Activated T-cell treated with anti-CD3 and anti-CD28 coated beads, Interleukin-2, amount 50 U/mL, for 48 hours (primary cell): ENCODE results near the gene ECSCR.

Source experiments
- DNase-seq, 2 experiments: peaks; one replicate each; pipeline ENCODE4 v3.0.0-alpha.2; 2020

ECSCR gene

DNA sequence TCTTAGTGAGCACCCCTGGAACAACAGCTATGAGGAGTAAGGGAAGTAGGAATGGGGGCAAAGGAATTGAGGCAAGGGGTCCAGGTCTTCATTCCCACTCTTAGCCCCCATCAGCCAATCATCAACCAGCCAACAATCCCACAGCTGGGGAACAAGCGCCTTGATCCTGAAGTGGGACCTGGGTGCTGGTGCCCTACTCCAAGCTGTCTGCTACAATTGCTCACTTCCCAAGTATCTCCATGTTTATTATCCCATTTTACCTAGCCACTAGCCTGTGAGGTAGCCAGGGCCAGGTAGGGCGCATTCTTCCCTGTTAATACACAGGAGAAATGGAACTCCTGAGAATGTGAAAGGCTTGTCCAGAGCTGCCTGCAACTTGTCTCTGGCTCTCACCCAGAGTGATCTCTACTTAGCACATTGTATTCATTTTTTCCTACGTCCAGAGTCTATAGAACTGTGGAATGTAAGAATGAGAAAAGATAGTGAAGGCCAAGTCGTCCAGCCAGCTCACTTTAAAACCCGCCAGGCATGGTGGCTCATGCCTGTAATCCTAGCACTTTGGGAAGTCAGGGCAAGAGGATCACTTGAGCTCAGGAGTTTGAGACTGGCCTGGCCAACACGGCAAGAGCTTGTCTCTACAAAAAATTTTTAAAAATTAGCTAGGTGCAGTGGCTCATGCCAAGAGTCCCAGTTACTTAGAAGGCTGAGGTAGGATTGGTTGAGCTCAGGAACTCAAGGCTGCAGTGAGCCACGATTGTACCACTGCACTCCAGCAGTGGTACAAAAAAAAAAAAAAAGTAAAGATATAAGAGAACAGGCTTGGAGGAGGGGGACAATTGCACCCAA lies 17.0 kb downstream of the ECSCR start:
- no peak for DNase-seq

- peak in 1 of 2 experiments; percentile 31 for DNase-seq
These were observed 18.6 kb downstream of the ECSCR start for GRCh38 chr5:139443831-139444453.

DNA sequence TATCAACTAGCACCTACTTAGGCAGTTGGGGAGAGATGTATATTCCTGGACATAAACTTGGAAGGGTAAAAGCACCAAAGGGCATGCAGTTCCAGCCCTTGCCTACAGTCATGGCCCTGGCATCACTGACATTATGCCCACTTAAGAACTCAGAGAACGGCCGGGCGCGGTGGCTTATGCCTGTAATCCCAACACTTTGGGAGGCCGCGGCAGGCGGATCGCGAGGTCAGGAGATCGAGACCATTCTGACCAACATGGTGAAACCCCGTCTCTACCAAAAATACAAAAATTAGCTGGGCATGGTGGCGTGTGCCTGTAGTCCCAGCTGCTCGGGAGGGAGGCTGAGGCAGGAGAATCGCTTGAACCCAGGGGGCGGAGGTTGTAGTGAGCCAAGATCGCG lies 22.1 kb downstream of the ECSCR start:
- peak in 1 of 2 experiments; percentile 16 for DNase-seq

DNA sequence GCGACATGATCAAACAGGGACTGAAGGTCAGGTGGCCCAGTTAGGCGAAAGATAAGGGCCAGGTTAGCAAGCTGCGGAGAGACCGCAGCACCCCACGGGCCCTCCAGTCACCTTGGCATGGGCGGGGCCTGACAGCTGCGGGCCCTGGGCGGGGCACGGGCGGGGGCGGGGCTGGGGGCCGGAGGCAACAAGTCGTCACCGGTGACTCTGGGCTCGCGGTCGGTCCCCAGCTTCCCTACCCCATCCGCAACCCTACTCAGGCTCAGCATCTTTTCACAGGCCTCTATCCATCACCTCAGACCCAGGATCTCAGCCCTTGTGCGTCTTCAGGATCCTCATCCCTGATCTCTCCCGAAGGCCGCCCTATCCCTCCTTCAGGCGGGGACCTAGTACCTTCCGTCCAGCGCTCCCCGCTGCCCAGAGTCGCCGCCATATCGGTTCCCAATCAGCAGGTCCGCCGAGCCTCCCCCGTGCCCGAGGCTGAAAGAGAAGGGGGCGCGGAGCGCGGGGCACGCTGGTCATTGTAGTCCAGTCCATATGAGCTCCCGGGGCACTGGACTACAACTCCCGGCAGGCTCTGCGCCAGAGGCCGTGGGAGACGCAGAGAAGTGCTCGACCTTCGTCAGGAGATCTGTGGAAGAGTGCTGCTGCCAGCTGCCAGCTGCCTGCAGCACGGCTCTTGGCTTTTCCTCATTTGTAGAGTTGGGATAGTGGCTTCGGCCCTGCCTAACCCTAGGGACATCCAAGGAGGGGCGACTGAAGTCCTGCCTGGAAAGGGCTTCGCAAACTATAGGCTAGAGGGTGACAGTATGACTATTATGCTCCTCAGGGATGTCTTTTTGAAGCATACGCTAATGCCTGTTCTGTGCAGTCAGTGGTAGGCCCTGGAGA lies 23.3 kb downstream of the ECSCR start, which contains the start of gene DNAJC18:
Gene DNAJC18, minus strand, starts transcription at position 513 of the 891 bp plus-strand sequence. Its CDS starts 80 bp downstream, at position 433.
- DNase-seq = peak; percentile 94 to 96

- no peak for DNase-seq
These were observed 23.9 kb downstream of the ECSCR start for GRCh38 chr5:139438707-139439012.

- no peak for DNase-seq
These were observed 26.9 kb downstream of the ECSCR start for GRCh38 chr5:139435676-139436075.

GRCh38 chr5:139431706-139432105 lies 30.8 kb downstream of the ECSCR start:
- no peak for DNase-seq

- DNase-seq = no peak
These were observed 32.5 kb downstream of the ECSCR start for GRCh38 chr5:139430015-139430414.

DNA sequence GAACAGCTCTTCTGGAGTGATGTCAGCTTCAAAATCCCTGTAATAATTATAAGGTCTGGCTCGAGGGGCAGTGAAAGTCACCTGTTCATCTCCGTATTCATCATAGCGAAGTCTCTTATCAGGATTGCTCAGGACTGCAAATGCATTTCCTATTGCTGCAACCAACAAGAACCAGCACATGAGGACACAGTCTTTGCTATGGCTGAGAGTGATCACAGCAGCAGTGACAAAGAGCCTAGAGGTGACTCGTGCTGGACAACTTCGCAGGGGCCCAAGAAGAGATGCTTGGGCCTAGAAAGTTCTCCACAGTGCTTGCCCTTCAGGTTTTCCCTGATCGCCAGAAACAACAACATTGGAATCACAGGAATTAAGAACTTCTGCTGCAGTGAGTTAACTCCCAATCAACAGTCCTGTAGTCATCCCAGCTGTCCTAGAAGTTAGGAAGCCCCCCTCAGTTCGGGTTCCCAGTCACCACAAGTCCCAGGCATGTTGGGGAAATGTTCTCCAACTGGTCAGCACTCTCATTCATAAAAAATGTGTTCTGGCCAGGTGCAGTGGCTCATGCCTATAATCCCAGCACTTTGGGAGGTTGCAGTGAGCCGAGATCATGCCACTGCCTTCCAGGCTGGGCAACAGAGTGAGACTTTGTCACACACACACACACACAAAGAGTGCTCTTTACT lies 36.2 kb downstream of the ECSCR start:
- no peak for DNase-seq

- DNase-seq = no peak
These were observed 37.0 kb downstream of the ECSCR start for GRCh38 chr5:139425497-139425896.

- DNase-seq = no peak
These were observed 40.1 kb downstream of the ECSCR start for GRCh38 chr5:139422307-139422893.

GRCh38 chr5:139419226-139420192 lies 43.0 kb downstream of the ECSCR start:
- no peak for DNase-seq

DNA sequence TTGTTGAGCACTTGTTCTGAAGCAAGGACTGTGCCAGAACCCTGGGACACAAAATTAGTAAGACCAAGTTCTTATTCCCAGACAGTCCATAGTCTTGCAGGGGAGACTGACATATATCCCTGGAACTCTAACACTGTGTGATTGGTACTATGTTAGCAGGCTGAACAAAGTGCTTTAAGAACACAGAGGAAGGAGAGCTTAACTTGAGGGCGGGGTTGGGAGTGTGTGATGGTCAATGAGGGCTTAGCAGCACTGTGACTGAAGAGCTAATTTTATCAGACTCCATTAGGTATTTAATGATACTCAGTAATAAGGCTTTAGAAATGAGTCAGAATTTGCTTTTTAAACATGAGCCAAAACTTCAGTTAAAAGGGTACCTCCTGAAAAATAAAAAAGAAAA lies 43.8 kb downstream of the ECSCR start:
- no peak for DNase-seq

GRCh38 chr5:139417214-139417613 lies 45.3 kb downstream of the ECSCR start:
- DNase-seq = no peak

DNA sequence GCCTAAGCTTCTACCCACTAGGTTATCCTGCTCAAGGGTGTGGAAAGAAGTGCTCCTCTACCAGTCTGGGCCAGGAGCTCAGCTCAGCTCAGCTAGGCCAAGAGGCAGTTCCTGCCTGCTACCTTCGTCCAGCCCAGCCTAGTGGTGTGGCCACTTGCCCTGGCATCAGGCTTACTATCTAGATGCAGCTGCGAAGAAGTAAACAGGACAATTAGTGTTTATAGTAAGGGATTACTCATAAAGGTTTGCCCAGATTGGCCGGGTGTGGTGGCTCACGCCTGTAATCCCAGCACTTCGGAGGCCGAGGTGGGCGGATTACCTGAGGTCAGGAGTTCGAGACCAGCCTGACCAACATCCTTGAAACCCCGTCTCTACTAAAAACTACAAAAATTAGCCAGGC lies 45.9 kb downstream of the ECSCR start:
- DNase-seq = no peak

- no peak for DNase-seq
These were observed 46.7 kb downstream of the ECSCR start for GRCh38 chr5:139415869-139416268.

GRCh38 chr5:139415221-139415861 lies 47.2 kb downstream of the ECSCR start:
- DNase-seq = peak; percentile 71 to 72

- DNase-seq = no peak
These were observed 47.9 kb downstream of the ECSCR start for GRCh38 chr5:139414581-139415130.

DNA sequence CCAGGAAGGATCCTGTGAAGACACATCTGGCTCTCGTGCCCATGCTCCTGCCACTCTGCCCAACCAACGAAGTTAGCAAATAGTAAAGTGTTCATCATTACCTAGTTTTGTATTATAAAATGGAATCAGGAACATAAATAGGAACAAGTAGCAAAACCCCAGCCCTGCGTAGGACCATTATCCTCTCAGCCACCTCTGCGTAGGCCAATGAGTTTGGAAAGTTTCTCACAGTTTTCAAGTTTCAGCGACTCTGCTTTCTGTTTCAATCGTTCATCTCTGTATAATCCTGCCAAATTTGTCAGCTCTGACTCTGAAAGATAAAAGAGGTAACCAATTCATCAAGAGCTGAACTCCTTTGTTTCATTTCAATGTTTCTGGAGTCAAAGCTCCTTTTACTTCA lies 48.6 kb downstream of the ECSCR start:
- no peak for DNase-seq

- no peak for DNase-seq
These were observed 49.4 kb downstream of the ECSCR start for GRCh38 chr5:139413153-139413552.
